Stimulated activated effector memory CD8-positive, alpha-beta T cell treated with anti-CD3 and anti-CD28 coated beads, Interleukin-12 subunit alpha, Interleukin-12 subunit beta, amount 100 ng/mL, for 72 hours (primary cell): ENCODE data around the gene PUSL1.

ENCODE experiments used
- ATAC-seq: fragments of 150-1000 bp; cut with Tn5 transposase; 2 replicates; pipeline ENCODE4 v1.10.0; 2021
- DNase-seq, 2 donors: peaks; one replicate each; pipeline ENCODE4 v3.0.0; 2021 to 2022; ENCODE audit warnings: low spot score in 2 of 2
- H3K27ac Mint-ChIP-seq: one replicate; pipeline ENCODE4 v1.8.0; 2022; ENCODE audit warnings: mild to moderate bottlenecking, mixed read lengths
- H3K36me3 Mint-ChIP-seq: one replicate; pipeline ENCODE4 v1.8.0; 2022; ENCODE audit warnings: mild to moderate bottlenecking, mixed read lengths
- H3K4me1 Mint-ChIP-seq: one replicate; pipeline ENCODE4 v1.8.0; 2022; ENCODE audit warnings: mixed read lengths
- H3K4me3 Mint-ChIP-seq: one replicate; pipeline ENCODE4 v1.8.0; 2022; ENCODE audit warnings: mild to moderate bottlenecking, mixed read lengths
- H3K9me3 Mint-ChIP-seq: one replicate; pipeline ENCODE4 v1.8.0; 2022; ENCODE audit warnings: mixed read lengths

Gene PUSL1

GRCh38 chr1:1298861-1299685 lies 9.3 kb upstream of the PUSL1 start:
- Mint-ChIP-seq H3K9me3 (no peaks in the 10 kb centered on the region), H3K36me3 (no peaks in the 10 kb centered on the region), H3K4me3 (no peak overlapping the region), H3K4me1 (peaks cover 7% of the 10 kb centered on the region), H3K27ac (no peak overlapping the region)
- ATAC-seq (no peak), DNase-seq (no peak)

GRCh38 chr1:1299686-1300351 lies 8.6 kb upstream of the PUSL1 start:
- peaks cover 7% of the 10 kb centered on the region for H3K4me1 Mint-ChIP-seq
- no peaks in the 10 kb centered on the region for H3K9me3 Mint-ChIP-seq
- no peak overlapping the region for H3K27ac Mint-ChIP-seq
- ATAC-seq (peak; percentile 57), DNase-seq (no peak)
- H3K4me3 Mint-ChIP-seq, result no peak overlapping the region
- H3K36me3 Mint-ChIP-seq, result no peaks in the 10 kb centered on the region

- no peak overlapping the region for H3K27ac Mint-ChIP-seq
- no peaks in the 10 kb centered on the region for H3K36me3 Mint-ChIP-seq
- ATAC-seq (no peak), DNase-seq (no peak)
- no peaks in the 10 kb centered on the region for H3K9me3 Mint-ChIP-seq
- H3K4me3 Mint-ChIP-seq, result no peak overlapping the region
- H3K4me1 Mint-ChIP-seq, result peaks cover 10% of the 10 kb centered on the region
Observed at GRCh38 chr1:1300352-1300739, 8.1 kb upstream of the PUSL1 start.

- H3K4me1 Mint-ChIP-seq, result peaks cover 27% of the 10 kb centered on the region
- no peaks in the 10 kb centered on the region for H3K9me3 Mint-ChIP-seq
- ATAC-seq (no peak), DNase-seq (no peak)
- H3K27ac Mint-ChIP-seq, result no peak overlapping the region
- H3K4me3 Mint-ChIP-seq, result no peak overlapping the region
- H3K36me3 Mint-ChIP-seq, result peaks cover 11% of the 10 kb centered on the region
Observed at GRCh38 chr1:1302006-1302430, 6.4 kb upstream of the PUSL1 start.

GRCh38 chr1:1302951-1303509 lies 5.4 kb upstream of the PUSL1 start:
- Mint-ChIP-seq H3K9me3 (no peaks in the 10 kb centered on the region), H3K36me3 (peaks cover 12% of the 10 kb centered on the region), H3K4me3 (no peak overlapping the region), H3K4me1 (peaks cover 29% of the 10 kb centered on the region), H3K27ac (no peak overlapping the region)
- ATAC-seq (no peak), DNase-seq (no peak)

- DNase-seq, result no peak
- H3K9me3 Mint-ChIP-seq, result no peaks in the 10 kb centered on the region
- H3K36me3 Mint-ChIP-seq, result peaks cover 12% of the 10 kb centered on the region
- ATAC-seq, result no peak
- H3K4me3 Mint-ChIP-seq, result no peak overlapping the region
- H3K27ac Mint-ChIP-seq, result no peak overlapping the region
- H3K4me1 Mint-ChIP-seq, result peaks cover 29% of the 10 kb centered on the region
Observed at GRCh38 chr1:1303736-1304135, 4.7 kb upstream of the PUSL1 start.

- no peak for DNase-seq
- Mint-ChIP-seq H3K27ac (no peak overlapping the region), H3K4me1 (peaks cover 29% of the 10 kb centered on the region), H3K4me3 (peak overlapping the region; percentile 78), H3K36me3 (peaks cover 18% of the 10 kb centered on the region), H3K9me3 (no peaks in the 10 kb centered on the region)
- ATAC-seq, result no peak
Observed at GRCh38 chr1:1304331-1305299, 3.8 kb upstream of the PUSL1 start.

- H3K9me3 Mint-ChIP-seq, result no peaks in the 10 kb centered on the region
- H3K36me3 Mint-ChIP-seq, result peaks cover 27% of the 10 kb centered on the region
- peaks cover 22% of the 10 kb centered on the region for H3K4me1 Mint-ChIP-seq
- H3K4me3 Mint-ChIP-seq, result peak overlapping the region; percentile 78
- ATAC-seq (peak; percentile 52), DNase-seq (peak; percentile 46 to 81)
- H3K27ac Mint-ChIP-seq, result peak overlapping the region; percentile 86
Observed at GRCh38 chr1:1305300-1306069, 2.9 kb upstream of the PUSL1 start.

GRCh38 chr1:1306070-1306660 lies 2.2 kb upstream of the PUSL1 start:
- ATAC-seq, result no peak
- H3K9me3 Mint-ChIP-seq, result no peaks in the 10 kb centered on the region
- H3K4me1 Mint-ChIP-seq, result peaks cover 22% of the 10 kb centered on the region
- peak overlapping the region; percentile 86 for H3K27ac Mint-ChIP-seq
- no peak for DNase-seq
- peaks cover 30% of the 10 kb centered on the region for H3K36me3 Mint-ChIP-seq
- H3K4me3 Mint-ChIP-seq, result peak overlapping the region; percentile 78

- Mint-ChIP-seq H3K9me3 (no peaks in the 10 kb centered on the region), H3K4me3 (peak overlapping the region; percentile 78), H3K36me3 (peaks cover 30% of the 10 kb centered on the region), H3K4me1 (peaks cover 22% of the 10 kb centered on the region), H3K27ac (peak overlapping the region; percentile 86)
- DNase-seq (no peak), ATAC-seq (no peak)
Observed at GRCh38 chr1:1306661-1307260, 1.6 kb upstream of the PUSL1 start.

- peak overlapping the region; percentile 86 for H3K27ac Mint-ChIP-seq
- no peaks in the 10 kb centered on the region for H3K9me3 Mint-ChIP-seq
- H3K4me1 Mint-ChIP-seq, result peaks cover 22% of the 10 kb centered on the region
- peaks cover 30% of the 10 kb centered on the region for H3K36me3 Mint-ChIP-seq
- peak in 1 of 2 donors; percentile 66 for DNase-seq
- no peak for ATAC-seq
- peak overlapping the region; percentile 78 for H3K4me3 Mint-ChIP-seq
Observed at GRCh38 chr1:1307261-1307922, 1.0 kb upstream of the PUSL1 start.

GRCh38 chr1:1308756-1309250 lies 406 bp downstream of the PUSL1 start:
- Mint-ChIP-seq H3K4me3 (peak overlapping the region; percentile 78), H3K9me3 (no peaks in the 10 kb centered on the region), H3K36me3 (peaks cover 42% of the 10 kb centered on the region), H3K4me1 (peaks cover 26% of the 10 kb centered on the region), H3K27ac (peak overlapping the region; percentile 43)
- DNase-seq (no peak), ATAC-seq (no peak)
